ENCODE measurements around the gene YDJC. TPM values are rescaled to one million over a fixed set of nuclear protein-coding genes. Genes with fewer than 3 reads are reported as not detected.
A peak's percentile ranks its signal among the peaks of the same experiment; 100 is the strongest.

YDJC gene
- total and polyA plus RNA-seq, 2 of the 4 experiments (the other 2 are of a cell fraction), result 8.1 to 23.6 TPM

- peak overlapping the region; percentile 76; the same call in 1 of the 2 replicates for H3K4me2 ChIP-seq (ENCODE audit: low read depth, low read length)
- no peak overlapping the region for H3K27ac ChIP-seq (ENCODE audit: insufficient read depth, low read length)
- peak overlapping the region; percentile 97 for H2AFZ ChIP-seq (replicated peaks; ENCODE audit: low read length, poor library complexity)
- peak overlapping the region; percentile 95 for H2AK9ac ChIP-seq (replicated peaks; ENCODE audit: low read depth, low read length, poor library complexity)
- H4K91ac ChIP-seq (ENCODE audit: insufficient read depth, low read depth, low read length), result no peak overlapping the region
- H2AK5ac ChIP-seq (ENCODE audit: low read depth, low read length), result peak overlapping the region; percentile 43; the same call in 1 of the 2 replicates
- peaks cover 3 to 22% of the 10 kb centered on the region in 2 experiments; a peak in 3 of 4 replicates for H3K79me1 ChIP-seq (ENCODE audit: low read depth in 1 of 2, low read length in 2 of 2)
- peaks cover 4% of the 10 kb centered on the region; the same call in 1 of the 2 replicates for H3K27me3 ChIP-seq (ENCODE audit: control insufficient read depth, insufficient read depth, low read length)
- intact Hi-C loops (cut with micrococcal nuclease) (no loop called here), dilution Hi-C loops (cut with HindIII; ENCODE audit: low sequenced_read_pairs, unreplicated experiment) (no loop called here), in situ Hi-C loops (cut with MboI; ENCODE audit: low sequenced_read_pairs) (no loop called here)
- no peak overlapping the region for H3K56ac ChIP-seq (ENCODE audit: extremely low read depth, insufficient read depth, low read length)
- H3K14ac ChIP-seq (replicated peaks; ENCODE audit: low read depth, low read length), result no peak overlapping the region; the same call in 1 of the 2 replicates
- H3K18ac ChIP-seq (ENCODE audit: low read depth, low read length), result no peak overlapping the region
- ATAC-seq (ENCODE audit: low read depth) (no peak), DNase-seq (no peak)
- H3K9me1 ChIP-seq (ENCODE audit: insufficient read depth, low read length), result peaks cover 14% of the 10 kb centered on the region
- no peak overlapping the region for H2BK20ac ChIP-seq (ENCODE audit: low read depth, low read length)
- no peaks in the 10 kb centered on the region for H3K36me3 ChIP-seq (ENCODE audit: control insufficient read depth, insufficient read depth, low read length)
- no peak overlapping the region for H2BK5ac ChIP-seq (ENCODE audit: low read depth, low read length, poor library complexity, severe bottlenecking)
- no TSS peak for BruUV-seq (replicated peaks)
- H3K4me1 ChIP-seq (ENCODE audit: control insufficient read depth, insufficient read depth, low read length), result peaks cover 3% of the 10 kb centered on the region
- peak overlapping the region; percentile 46 to 71; a peak in 2 of 4 replicates for H4K8ac ChIP-seq (ENCODE audit: low read depth in 2 of 2, low read length in 2 of 2)
- no peak overlapping the region; the same call in 1 of the 2 replicates for H4K5ac ChIP-seq (ENCODE audit: low read depth, low read length)
- CTCF ChIA-PET, result no interaction called here
- no peak overlapping the region for H2BK15ac ChIP-seq (ENCODE audit: low read depth, low read length)
- H4K20me1 ChIP-seq (ENCODE audit: insufficient read depth, low read length), result no peaks in the 10 kb centered on the region
- peak overlapping the region; percentile 82 for H3K4me3 ChIP-seq (ENCODE audit: insufficient read depth, low read depth, low read length)
- no peaks in the 10 kb centered on the region for H3K9me3 ChIP-seq (ENCODE audit: control insufficient read depth, insufficient read depth, low read length)
- POLR2A ChIA-PET (ENCODE audit: unreplicated experiment), result no interaction called here
- TF ChIP-seq RCOR1 (IDR thresholded peaks at IDR 0.05; ENCODE audit: insufficient replicate concordance, low read length) (no peak), CEBPB (IDR thresholded peaks at IDR 0.05; ENCODE audit: low read depth, low read length) (no peak), BHLHE40 (IDR thresholded peaks at IDR 0.05; ENCODE audit: low read depth, low read length) (no peak), CHD1 (IDR thresholded peaks at IDR 0.05; ENCODE audit: low read depth, low read length) (no peak), POLR2A (IDR thresholded peaks at IDR 0.05; ENCODE audit: low read depth, low read length) (no peak), RAD21 (IDR thresholded peaks at IDR 0.05; ENCODE audit: low read length) (no peak), SMC3 (IDR thresholded peaks at IDR 0.05; ENCODE audit: low read depth, low read length) (no peak), MAZ (IDR thresholded peaks at IDR 0.05; ENCODE audit: borderline replicate concordance, low read depth, low read length) (no peak), NFE2L2 (IDR thresholded peaks at IDR 0.05; ENCODE audit: low read depth, low read length) (no peak), MAFK (IDR thresholded peaks at IDR 0.05; ENCODE audit: low read depth, low read length) (no peak), FOS (IDR thresholded peaks at IDR 0.05; ENCODE audit: low read depth, low read length) (no peak), RFX5 (IDR thresholded peaks at IDR 0.05; ENCODE audit: low read depth, low read length) (no peak), MXI1 (IDR thresholded peaks at IDR 0.05; ENCODE audit: borderline replicate concordance, low read depth, low read length) (no peak)
- TF ChIP-seq, protein P1, sequence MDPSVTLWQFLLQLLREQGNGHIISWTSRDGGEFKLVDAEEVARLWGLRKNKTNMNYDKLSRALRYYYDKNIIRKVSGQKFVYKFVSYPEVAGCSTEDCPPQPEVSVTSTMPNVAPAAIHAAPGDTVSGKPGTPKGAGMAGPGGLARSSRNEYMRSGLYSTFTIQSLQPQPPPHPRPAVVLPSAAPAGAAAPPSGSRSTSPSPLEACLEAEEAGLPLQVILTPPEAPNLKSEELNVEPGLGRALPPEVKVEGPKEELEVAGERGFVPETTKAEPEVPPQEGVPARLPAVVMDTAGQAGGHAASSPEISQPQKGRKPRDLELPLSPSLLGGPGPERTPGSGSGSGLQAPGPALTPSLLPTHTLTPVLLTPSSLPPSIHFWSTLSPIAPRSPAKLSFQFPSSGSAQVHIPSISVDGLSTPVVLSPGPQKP (IDR thresholded peaks at IDR 0.05; ENCODE audit: borderline replicate concordance, low read depth, low read length), result no peak
- TF ChIP-seq, protein P2, sequence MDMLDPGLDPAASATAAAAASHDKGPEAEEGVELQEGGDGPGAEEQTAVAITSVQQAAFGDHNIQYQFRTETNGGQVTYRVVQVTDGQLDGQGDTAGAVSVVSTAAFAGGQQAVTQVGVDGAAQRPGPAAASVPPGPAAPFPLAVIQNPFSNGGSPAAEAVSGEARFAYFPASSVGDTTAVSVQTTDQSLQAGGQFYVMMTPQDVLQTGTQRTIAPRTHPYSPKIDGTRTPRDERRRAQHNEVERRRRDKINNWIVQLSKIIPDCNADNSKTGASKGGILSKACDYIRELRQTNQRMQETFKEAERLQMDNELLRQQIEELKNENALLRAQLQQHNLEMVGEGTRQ (IDR thresholded peaks at IDR 0.05; ENCODE audit: low read depth, low read length), result no peak
- TF ChIP-seq, protein P3, sequence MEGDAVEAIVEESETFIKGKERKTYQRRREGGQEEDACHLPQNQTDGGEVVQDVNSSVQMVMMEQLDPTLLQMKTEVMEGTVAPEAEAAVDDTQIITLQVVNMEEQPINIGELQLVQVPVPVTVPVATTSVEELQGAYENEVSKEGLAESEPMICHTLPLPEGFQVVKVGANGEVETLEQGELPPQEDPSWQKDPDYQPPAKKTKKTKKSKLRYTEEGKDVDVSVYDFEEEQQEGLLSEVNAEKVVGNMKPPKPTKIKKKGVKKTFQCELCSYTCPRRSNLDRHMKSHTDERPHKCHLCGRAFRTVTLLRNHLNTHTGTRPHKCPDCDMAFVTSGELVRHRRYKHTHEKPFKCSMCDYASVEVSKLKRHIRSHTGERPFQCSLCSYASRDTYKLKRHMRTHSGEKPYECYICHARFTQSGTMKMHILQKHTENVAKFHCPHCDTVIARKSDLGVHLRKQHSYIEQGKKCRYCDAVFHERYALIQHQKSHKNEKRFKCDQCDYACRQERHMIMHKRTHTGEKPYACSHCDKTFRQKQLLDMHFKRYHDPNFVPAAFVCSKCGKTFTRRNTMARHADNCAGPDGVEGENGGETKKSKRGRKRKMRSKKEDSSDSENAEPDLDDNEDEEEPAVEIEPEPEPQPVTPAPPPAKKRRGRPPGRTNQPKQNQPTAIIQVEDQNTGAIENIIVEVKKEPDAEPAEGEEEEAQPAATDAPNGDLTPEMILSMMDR (conservative IDR thresholded peaks at IDR 0.05; ENCODE audit: low read depth, low read length), result no peak
- H2BK120ac ChIP-seq (ENCODE audit: low read depth, low read length), result no peak overlapping the region; the same call in 1 of the 2 replicates
- H3K23ac ChIP-seq (ENCODE audit: low read depth, low read length), result 0 out of 2 replicates have a peak overlapping the region, but pooled peaks have one; percentile 15
- peak overlapping the region; percentile 53; the same call in 1 of the 2 replicates for H3K4ac ChIP-seq (ENCODE audit: low read depth, low read length)
- no peak overlapping the region for H3K9ac ChIP-seq (ENCODE audit: low read depth, low read length)
- WGBS, 2 experiments (ENCODE audit: extremely low coverage in 2 of 2, insufficient read length in 1 of 2), result 43% methylated on average over 11 of the region's 17 CpGs; no CpG with 5 or more reads in 1 of the 2 experiments
Measured at GRCh38 chr22:21657020-21657359, 27.2 kb upstream of the YDJC start.

All from IMR-90 (cell line).